Stromal cell of bone marrow (primary cell): ENCODE data around the gene MTHFS.

Experiments used
- DNase-seq: peaks from one replicate; pipeline ENCODE4 v3.0.0-alpha.2; 2012; ENCODE audit warnings: low read depth

The MTHFS gene

DNA sequence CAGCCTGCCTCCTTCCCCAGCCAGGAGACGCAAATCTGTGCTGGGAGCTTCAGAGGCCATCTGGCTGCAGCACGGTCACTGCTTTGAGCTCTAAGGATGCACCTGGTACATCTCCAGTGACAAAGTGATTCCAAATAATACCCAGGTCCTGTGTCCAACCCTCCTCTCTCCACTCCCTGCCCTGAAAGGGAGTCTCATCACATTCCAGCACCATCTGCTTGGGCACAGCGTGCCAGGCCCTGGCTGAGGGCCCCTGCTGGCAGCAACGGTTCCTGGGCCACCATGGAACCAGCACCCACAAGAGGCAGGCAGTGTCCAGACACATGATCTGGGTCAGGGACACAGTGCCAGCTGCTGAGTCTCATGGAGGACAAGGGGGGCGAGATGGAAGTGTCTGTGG is 81.3 kb downstream of the MTHFS start:
- no peak for DNase-seq

DNA sequence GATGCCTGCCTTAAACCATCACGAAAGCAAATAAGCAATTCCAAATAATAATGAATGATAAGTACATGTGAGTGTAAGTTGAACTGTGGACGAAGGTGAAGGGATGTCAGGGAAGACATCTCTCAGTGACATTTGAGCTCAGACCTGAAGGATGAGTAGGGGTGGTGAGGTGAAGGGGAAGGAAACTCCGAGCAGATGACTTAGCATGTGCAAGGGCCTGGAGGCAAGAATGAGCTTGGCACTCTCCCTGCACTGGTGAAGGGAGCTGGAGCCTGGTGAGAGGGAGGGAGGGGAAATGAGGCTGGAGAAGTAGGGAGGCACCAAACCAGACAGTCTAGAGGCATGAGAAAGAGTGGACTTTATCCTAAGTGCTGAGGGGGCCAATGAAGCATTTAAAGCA is 84.3 kb downstream of the MTHFS start:
- DNase-seq = no peak

GRCh38 chr15:79811406-79812405 is 85.1 kb downstream of the MTHFS start:
- no peak for DNase-seq

GRCh38 chr15:79804838-79805237 is 92.0 kb downstream of the MTHFS start:
- DNase-seq = no peak

DNA sequence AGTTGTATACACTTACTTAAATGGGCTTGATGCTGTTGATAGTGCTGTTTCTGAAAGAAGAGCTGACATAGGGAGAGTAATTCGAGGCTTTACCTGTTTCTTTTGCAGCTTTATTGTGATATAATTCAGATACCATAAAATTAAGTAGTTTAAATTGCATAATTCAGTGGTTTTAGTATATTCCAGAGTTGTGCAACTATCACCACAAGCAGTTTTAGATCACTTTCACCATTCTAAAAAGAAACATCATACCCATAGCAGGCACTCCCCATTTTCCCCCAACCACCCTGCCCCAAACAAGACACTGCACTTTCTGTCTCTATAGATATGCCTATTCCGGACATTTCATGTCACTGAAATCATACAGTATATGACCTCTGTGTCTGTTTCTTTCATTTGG is 98.5 kb downstream of the MTHFS start:
- DNase-seq = no peak
